Sigmoid colon (tissue), 4 donors: ENCODE measurements around the gene DOCK1.

Experiments
- CTCF ChIP-seq, 4 experiments: fragments of 450-650 bp in 3 of 4; fragments of 200-600 bp in 1 of 4; IDR thresholded peaks; one replicate each; pipeline ENCODE4 v1.5.1; 2016 to 2019; ENCODE audit warnings: antibody characterized with exemption in 4 of 4, mild to moderate bottlenecking in 3 of 4, moderate library complexity in 2 of 4
- POLR2A ChIP-seq, 2 donors: fragments of 450-650 bp; IDR thresholded peaks; one replicate each; pipeline ENCODE4 v1.6.1; 2016; ENCODE audit warnings: antibody characterized with exemption in 2 of 2, mild to moderate bottlenecking in 2 of 2, moderate library complexity in 2 of 2
- POLR2AphosphoS5 ChIP-seq, 4 donors: sonication (generic); formaldehyde crosslinking; IDR thresholded peaks; one replicate each; pipeline ENCODE4 v1.6.1; 2017; ENCODE audit warnings: antibody characterized with exemption in 4 of 4

- TF ChIP-seq CTCF (IDR thresholded peaks at IDR 0.05) (no peak), POLR2A (IDR thresholded peaks at IDR 0.05) (no peak), POLR2AphosphoS5 (IDR thresholded peaks at IDR 0.05) (no peak)
Observed at GRCh38 chr10:127266431-127266830, 361.2 kb downstream of the DOCK1 start.
